Stimulated activated CD4-positive, alpha-beta T cell treated with anti-CD3 and anti-CD28 coated beads, Interleukin-2, amount 100 ng/mL, for 24 hours (primary cell): ENCODE measurements around the gene LRRK1.

Experiments used
- DNase-seq, 2 donors: peaks; one replicate each; pipeline ENCODE4 v3.0.0-alpha.2; 2020

LRRK1 gene

DNA sequence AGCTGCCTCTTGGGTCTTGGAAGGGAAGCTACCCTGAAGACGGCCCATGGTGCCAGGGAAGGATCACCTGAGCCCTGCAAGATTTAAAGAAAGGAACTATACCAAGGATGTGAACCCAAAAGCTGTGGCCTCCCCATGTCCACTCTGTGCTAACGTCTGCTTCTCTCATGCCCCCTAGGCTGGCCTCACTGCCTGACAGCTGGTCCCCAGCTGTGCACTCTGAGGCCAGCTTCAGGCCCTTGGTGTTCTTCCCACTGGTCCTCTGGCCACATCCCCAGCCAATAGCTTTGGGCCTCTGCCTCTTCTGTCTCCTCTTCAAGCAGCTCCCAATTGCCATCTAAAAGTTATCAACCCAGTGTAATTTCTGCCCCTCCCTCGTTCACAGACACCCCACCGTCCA lies 5.2 kb upstream of the LRRK1 start:
- no peak for DNase-seq

DNA sequence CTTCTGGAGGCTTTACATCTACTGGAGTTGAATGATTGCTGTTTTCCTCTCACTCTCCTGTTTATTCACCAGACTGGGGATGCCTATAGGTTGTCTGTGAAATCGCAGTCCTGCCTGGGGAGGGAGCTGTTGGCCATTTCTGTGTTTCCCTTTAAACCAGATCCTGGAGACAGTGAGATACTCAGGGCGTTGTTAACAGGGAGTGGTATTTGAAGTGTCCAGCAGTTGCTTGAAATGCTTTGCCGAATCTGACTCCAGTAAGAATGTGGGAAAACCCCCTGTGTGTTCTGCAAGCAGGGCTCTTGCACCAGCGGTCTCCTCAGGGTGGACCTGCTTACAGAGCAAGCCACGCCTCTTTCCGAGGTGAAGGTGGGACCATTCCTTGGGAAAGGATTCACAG lies 4.3 kb upstream of the LRRK1 start:
- DNase-seq: no peak

DNA sequence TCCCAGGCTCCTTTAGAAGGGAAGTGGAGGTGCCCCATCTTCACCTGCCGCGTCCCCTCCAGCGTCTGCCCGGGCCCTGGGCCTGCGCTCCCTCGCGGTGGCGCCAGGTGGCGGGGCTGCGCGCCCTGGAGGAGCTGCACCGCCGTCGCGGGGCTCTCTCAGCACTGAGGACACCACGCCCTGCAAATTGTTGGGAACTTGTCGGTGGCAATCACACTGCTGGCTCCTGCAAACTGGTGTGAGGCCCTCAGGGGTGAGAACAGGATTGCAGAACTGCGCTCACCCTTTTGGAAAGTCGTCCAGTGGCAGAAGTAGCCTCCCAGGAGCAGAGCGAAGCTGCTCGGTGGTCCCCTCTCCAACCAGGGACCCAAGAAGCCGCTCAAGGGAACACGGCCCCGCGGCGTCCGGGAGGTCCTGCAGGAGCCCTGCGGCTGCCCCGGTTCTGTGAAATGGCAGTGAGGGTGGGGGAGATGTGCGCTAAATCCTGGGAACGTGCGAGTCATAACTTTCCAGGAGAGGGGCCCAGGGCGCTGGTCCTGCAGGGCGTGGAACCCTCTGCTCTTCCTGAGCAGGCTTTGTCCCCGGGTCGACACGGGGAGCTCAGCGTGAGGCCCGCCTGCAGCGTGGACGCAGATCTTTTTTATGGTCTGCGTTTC lies 995 bp upstream of the LRRK1 start:
- DNase-seq: peak; percentile 75 to 83

DNA sequence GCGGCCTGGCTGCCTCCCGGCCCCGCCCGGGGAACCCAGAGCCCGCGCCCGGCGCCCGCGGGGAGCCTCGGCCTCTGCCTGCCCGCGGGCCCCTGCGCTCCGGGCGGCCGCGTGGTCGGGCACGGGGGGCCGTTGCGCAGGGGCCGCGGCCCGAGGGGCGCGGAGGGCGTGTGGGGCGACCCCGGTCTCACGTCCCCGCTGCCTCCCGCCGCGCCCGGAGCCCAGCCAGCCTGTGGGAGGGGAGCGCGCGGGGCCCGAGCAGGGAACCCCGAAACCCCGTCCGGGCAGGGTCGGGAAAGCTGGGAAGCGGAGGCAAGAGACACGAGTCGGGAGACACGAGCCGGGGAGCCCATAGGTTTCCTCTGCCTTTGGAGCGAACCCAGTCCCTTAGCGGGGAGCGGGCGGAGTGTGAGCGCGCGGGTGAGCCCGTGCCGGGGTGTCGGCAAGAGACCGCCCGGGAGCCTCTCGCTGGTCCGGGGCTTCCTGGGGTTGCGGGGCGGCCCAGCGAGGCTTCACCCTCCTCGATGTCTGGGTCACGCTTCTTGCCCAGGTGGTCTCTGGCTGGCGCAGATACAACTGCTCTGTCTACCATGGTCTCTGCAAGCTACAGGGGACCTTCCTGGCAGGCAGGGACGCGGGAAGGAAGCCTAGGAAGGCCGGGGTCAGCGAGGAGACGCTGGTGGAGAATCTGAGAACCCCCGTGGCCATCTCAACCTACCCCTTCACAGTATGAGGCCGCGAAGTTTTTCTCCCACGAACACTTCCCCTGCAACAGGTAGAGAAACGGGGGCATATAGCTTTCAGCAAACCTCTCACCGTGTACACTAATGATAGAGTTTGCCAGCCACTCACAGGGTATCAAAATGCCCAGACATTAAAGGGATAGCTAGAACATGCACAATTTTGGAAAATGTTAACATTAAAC lies 586 bp downstream of the LRRK1 start:
- peak; percentile 25 to 37 for DNase-seq

DNA sequence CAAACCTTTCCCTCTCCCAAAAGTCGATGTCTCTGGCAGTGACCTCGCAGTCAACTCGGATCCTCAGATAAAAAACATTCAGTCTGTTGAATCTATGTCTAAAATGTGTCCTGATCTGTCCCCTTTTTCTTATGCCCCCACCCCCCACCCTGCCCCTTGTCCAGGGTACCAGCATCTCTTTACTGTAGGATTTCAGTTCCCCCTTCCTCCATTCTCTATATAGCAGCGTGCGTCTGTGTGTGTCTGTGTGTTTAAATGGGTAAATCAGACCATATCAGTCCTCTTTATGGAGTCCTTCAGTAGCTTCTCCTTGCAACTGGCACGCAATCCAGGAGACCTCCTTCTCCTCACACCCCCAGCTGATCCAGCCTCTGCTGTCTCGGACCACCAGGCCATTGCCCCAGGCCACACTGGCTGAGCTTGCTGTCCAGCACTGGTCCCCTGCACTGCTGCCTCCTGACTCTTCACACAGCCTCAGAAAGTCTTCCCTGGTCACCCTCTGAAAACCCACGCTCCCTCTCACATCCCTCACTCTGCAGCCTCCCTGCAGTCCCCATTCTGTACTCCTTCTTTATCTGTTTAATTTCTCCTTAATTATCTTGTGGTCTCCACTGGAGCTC lies 1.5 kb downstream of the LRRK1 start:
- DNase-seq: no peak

DNA sequence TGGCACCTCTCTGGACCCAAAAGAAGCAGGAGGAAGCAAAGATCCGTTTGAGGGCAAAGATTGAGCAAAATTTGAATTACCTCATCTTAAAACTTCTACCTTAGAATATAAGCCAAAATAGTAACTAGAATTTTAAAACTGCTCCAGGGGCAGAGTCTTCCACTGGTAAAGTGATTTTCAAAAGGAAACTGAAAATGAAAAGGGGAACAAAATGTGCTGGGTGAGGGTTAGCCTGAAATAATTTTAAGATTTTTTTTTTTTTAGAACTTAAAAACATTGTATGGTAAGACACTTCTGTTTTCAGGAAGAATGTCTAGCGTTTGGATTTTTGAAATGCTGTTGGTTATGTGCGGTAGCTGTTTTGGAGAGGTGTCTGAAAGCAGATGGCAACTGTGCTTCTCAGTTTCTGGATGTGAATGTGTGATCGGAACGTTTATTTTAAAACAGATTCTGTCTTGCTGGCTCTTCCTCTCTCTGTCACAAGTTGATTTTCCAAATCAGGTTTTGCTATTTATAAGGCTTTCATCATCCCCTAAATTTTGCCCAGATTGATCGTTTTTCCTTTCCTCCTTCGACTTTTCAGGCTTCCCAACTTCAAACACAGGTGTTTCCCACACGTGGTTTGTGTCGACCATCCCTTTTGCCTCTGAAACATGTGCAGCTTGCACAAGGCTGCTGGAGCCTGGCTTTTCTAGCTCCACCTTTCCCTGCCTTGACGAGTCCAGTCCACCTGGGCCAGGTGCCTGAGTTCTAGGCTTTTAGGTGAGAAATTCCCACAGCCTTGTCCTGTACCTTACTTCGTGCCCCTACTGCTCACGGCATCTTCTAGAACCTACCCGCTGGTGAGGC lies 3.3 kb downstream of the LRRK1 start:
- DNase-seq: no peak

DNA sequence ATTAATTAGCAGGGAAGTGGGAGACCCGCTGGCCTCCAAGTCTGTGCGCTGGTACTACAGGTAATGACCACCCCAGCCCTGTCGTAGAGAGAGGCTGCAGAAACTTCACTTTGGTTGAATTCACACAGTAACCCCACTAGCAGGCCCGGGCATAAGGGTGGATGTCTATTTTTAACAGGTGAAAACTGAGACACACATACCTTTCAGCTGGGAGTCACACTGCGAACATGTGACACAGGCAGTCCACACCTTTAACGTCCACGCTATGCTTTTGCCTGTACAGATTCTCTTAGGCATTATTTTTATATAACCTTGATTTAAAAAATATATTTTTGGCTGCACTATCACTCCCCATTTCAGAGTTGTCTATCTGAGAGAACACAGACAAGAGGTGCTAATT lies 3.9 kb downstream of the LRRK1 start:
- no peak for DNase-seq

DNA sequence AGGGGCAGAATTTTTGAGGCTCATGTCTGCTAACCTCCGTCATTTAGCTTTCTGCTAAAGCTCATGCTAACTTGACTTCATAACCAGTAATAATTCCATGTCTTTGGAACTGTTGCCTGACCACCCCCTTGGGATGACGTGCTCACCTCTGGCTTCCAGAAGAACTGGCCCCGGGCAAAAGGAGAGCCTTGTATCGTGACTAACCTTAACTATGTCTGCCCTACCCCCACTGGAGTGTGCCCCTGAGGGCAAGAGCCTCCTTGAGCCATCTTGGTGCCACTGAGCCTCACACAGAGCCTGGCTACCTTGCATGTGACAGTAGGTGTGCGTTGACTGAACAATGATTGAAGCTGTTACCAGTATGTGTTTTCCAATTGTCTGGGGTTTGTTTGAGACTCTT lies 4.7 kb downstream of the LRRK1 start:
- DNase-seq: no peak

DNA sequence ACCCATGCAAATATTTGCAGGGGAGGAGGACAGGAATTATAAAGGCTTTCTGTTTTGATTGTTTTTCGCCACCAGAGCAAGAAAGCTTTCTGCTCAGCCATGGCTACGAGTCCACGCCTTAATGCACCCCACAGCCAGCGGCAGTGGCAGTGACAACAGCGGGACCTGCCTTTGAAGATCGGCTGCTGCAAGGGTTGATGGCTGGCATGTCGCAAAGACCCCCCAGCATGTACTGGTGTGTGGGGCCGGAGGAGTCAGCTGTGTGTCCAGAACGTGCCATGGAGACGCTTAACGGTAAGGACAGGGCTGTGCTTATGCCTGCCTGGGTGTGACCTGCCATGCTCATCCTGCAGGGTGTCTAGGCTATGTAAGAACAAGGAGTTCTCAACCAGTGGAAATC lies 5.3 kb downstream of the LRRK1 start:
- no peak for DNase-seq

DNA sequence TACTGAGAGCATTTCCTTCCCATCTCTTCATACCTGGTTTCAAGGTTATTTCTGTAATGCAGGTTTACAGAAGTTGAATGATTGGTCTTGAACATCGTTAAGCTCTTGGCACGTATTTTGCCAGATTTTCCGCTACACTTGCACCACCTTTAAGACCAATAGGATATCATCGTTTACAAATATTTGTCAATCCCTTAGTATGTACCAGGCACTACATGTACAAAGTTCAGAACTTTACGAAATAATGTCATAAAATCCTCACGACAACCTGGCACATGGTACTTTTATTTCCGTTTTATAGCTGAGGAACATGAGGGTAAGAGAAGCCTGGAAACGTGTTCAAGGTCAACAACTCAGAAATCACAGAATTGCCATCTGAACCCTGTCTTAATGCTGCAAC lies 6.3 kb downstream of the LRRK1 start:
- no peak for DNase-seq

DNA sequence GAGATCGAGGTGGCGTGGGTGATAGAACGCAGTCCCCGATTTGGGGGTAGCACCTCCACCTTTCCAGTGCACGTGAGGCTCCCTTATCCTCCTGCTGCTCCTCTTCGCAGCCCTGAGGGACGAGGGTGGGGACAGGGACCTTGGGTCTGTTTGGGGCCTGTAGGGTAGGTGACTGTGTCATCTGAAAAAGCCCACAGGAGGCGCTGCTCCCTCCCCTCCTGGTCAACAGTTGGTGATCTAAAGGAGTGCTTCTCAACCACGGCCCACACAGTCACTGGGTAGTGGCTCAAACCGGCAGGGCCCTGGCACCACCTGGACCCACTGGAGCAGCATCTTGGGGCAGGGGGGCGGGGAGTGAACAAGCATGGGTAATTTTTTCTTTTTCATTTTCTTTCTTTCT lies 7.1 kb downstream of the LRRK1 start:
- no peak for DNase-seq

DNA sequence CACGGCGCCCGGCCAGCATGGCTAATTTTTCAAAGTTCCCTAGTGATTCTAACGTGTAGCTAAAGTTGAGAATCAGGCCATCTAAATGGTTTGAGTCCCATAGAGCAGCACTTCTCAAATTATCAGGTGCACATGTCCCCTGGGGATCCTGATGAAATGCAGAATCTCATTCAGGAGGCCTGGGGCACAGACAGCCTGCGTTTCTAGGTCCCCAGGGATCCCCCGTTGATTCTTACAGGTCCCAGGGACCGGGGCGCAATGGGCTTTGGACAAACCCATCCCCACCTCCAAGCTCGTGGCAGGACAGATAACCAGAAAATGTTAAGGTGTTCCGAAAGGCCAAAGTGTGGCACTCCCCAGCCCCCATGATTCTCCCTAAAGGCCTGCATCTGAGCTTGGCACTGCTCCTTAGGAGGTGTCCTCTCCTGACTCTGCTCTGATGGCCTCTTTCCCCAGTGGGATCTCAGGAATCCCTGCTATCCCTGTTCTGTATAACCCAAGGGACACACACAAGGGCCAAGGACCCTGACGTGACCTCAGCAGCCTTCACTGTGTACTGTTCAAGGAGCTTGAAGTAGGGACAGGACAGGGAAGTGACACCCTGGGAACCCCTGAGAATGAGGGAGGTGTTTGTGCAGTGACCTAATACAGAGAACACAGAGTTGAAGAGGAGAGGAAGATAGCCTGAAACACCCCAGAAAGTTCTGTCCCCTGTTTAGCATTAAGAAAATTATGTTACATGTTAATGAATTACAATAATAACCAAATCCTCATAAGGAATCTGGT lies 8.0 kb downstream of the LRRK1 start:
- DNase-seq: no peak

DNA sequence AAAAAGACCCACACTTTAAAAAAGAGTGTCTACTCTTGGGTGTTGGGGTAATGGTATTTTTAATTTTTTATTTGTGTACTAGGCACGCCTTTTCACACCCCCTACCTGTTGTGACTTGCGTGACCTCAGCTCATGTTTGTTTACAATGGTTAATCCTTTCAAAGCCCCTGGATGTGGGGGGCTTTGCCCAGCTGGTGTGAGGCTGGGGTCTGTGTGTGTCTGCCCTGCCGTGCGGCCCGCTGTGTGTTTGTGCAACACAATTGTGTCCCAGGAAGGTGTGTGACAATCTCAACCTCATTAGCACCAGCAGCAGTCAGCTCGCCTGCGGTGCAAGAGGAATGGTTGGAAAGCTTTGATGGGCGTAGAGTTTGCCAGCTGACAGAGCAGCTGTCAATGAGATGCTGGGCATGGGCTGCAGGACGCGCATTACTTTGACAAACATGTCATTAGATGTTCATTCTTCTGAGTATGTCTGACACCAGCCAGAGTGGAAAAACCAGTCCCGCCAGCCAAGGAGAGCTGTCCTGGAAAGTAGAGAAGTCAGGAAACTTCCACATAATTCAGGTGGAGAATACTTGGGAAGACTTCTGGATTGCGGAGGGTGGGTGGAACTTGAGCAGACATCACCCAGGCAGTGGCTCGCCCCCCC lies 9.6 kb downstream of the LRRK1 start:
- no peak for DNase-seq

DNA sequence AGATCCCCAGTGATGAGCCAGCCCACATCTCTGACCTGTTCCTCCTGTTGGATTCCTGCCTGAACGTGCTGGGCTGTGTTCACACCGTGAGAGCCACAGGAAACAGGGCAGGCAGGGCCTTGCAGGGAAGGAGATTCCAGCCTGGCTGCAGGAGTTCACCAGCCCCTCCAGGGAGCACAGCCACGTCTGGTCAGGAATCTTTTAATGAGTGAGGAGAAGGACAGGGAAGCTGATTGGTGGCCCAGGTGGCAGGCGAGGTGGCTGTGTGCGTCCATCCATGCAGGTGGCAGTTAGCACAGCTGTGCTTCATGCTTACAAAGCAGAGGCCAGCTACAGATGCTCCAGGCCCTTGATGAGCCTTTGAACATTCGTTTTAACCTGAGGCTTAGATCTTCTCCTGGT lies 10.5 kb downstream of the LRRK1 start:
- no peak for DNase-seq

DNA sequence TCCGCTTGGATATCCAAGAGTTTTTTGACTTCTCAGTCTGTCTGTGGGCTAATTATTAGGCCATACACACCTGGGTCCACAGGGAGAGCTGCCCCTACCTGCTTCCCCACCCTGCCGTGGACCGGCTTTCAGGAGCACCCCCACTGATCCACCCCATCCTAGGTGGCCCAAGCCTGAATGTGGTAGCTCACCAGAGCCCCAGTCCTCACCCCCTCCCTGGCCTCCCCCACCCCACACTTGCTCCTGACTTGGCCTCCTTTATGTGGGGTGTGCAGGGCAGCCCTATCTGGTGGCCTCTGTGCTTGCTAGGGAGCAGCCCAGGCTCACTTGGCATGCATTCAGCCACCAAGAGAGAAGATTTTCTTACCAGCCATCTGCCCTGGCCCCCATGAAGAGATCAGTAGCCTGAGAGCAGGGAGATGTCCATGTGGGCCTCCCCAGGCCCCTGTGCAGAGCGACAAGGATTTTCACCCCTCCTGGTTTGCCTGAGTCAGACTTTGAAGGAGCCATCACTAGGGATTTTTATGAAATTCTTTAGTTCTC lies 11.2 kb downstream of the LRRK1 start:
- no peak for DNase-seq

DNA sequence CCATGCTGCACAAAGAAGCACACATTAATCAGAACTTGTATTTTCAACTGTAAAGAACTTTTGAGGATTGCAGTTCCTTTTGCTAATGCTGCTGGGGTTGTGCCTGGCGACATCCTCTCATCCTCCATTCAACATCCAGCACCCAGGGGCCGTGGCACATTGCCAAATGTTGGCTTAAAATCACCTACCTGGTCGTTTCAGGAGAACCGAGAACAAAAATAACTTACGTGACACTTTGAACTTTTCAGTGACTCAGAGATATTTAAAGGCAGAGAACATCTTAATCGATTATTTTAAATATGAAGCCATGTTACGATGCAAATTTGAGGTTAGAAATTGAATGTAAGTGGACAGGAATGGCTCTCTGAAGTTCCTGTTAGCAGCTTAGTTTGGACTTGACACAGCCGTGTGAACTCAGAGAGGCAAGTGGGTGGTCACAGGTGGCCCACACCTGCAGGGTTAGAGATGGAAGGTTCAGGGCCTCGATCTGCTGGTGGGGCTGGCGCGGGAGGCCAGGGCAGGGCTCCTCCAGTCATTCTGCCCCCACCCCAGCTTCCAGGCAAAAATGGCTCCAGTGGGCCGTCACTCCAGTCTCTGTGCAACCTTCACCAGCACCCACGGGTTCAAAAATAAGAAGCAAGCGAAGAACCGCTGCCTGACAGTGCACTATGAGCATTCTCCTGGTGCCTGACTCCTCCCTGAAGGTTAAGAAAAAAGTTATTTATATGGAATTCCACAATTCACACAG lies 12.2 kb downstream of the LRRK1 start:
- DNase-seq: no peak

DNA sequence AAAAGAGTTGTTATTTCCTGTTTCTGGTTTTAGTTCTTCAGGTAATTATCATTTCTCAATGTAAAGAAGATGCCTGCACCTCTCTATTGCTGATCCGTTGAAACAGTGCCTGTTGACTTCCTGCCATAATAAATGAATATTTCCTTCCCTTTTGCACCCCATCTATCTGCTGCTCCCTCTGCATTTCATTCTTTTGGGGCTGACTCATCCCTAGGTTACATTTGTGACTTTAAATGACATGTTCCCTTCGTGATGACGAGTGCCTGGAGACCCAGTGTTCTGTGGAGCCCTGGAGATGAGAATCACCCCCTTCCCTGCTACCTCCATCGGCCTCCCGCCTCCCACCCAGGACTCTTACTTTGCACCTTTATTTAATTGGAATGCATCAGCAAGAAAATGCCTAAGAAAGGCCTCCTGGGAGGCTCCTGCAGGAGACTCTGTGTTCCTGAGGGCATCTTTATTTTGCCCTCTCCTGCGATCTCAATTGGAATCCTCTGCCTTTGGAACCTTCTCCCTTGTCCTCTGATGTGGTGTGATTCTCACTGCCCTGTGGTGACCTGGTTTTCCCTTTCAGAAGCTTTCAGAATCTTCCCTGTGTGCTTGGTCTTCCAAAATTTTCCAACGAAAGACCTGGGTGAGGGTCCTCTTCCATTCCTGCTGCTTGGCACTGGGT lies 13.7 kb downstream of the LRRK1 start:
- no peak for DNase-seq

DNA sequence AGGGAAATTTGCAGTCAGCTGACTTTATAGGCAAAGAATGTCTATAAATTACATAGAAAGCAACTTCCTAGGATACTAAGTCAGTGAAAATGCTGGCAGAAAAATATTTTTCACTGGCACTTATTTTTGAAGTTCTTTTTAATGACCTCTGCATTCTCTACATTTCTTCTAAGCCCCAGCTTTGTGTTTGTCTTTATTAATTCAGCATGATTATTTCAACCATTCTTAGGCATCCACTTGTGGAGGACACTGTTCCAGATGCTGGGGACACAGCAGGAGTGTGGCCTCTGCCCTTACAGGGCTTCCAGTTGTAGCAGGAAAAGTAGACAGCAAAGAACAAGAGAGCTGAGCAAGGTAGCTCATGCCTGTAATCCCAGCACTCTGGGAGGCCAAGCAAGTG lies 15.0 kb downstream of the LRRK1 start:
- no peak for DNase-seq

DNA sequence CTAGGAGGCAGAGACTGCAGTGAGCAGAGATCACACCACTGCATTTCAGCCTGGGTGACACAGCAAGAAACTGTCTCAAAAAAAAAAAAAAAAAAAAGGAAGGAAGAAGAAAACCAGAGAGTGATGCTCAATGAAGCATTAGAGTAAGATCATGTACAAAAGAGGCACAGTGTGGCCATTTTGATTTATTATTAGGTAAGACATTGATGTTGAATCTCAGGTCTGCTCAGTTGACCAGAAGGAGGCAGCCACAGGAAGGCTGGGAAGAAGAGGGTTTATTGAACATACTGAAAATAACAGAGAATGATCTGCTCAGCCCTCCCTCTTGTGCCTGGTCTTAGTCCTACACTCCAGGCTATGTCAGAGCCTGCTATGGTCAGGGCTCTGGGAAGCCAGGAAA lies 15.6 kb downstream of the LRRK1 start:
- DNase-seq: no peak

DNA sequence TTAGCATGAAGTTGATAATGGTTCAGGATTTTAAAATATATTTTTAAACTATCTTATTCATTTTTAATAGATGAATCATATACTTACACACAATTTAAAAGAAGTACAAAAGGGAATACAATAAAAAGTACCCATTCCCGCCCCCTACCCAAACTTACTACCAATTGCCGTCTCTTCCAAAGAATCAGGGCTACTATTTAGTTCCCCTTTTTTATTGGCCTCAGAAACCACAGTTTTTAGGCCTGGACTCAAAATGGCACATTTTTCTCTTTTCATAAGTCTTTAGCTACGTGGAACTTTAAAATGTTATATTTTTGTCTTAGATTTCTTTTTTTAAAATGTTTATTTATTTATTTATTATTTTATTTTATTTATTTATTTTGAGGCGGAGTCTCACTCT lies 18.0 kb downstream of the LRRK1 start:
- DNase-seq: no peak
